K562 (cell line): ENCODE measurements around the gene PBXIP1. TPM values are rescaled to one million over a fixed set of nuclear protein-coding genes. Genes with fewer than 3 reads are reported as not detected.

Experiments used
- ATAC-seq: fragments of 200-7000 bp; cut with Tn5 transposase; 3 replicates; pipeline ENCODE4 v1.9.1; 2020; ENCODE audit warnings: moderate library complexity
- BruUV-seq: library from RNA; stranded (reverse); fragments of 400-500 nt; replicated peaks from 2 replicates; lab custom pipeline; 2021; lab: Mats Ljungman, UMichigan
- CTCF ChIA-PET: fragments of 300-600 bp; formaldehyde crosslinking; extraction: SDS; loops from one replicate; lab custom pipeline; 2021; ENCODE audit warnings: low intra/inter-chr PET ratio; lab: Yijun Ruan, JAX
- POLR2A ChIA-PET: fragments of 300-600, 350-650 bp; sonication (Branson Sonifier 250); formaldehyde crosslinking; extraction: SDS; loops from one replicate; lab custom pipeline; 2021; ENCODE audit warnings: antibody characterized with exemption, inconsistent platforms; lab: Yijun Ruan, JAX
- DNase-seq, 4 experiments: peaks; one replicate each; pipeline versions ENCODE4 v3.0.0 to v3.0.0-alpha.2; 2011 to 2018; ENCODE audit warnings: low spot score in 3 of 4, mixed read lengths in 3 of 4; ENCODE audit errors: extremely low read depth in 1 of 4
- FAIRE-seq: peaks from 2 replicates; lab custom pipeline; 2011; peaks lifted over from hg19 to GRCh38; lab: Jason Lieb, UNC
- H2AFZ ChIP-seq: 2 replicates; pipeline ENCODE4 v1.6.0; 2011; ENCODE audit warnings: low read depth, low read length, control low read depth, inconsistent platforms
- H3K27ac ChIP-seq: fragments of 200-600 bp; 3 replicates; pipeline ENCODE4 v1.8.0; 2011; ENCODE audit warnings: low read depth, mild to moderate bottlenecking, control low read depth, inconsistent platforms, low read length, moderate library complexity, mixed read lengths; ENCODE audit errors: extremely low read depth
- H3K27me3 ChIP-seq, 2 experiments: fragments of 300-600 bp in 1 of 2; 2 replicates in 1 of 2; 3 replicates in 1 of 2; pipeline versions ENCODE4 v1.6.0 to v1.8.0; 2011; ENCODE audit warnings: inconsistent platforms in 2 of 2, low read length in 2 of 2, mild to moderate bottlenecking in 1 of 2, mixed read lengths in 1 of 2, moderate library complexity in 1 of 2; ENCODE audit not compliant: control insufficient read depth in 2 of 2, insufficient read depth in 2 of 2
- H3K36me3 ChIP-seq: fragments of 300-600 bp; 3 replicates; pipeline ENCODE4 v1.8.0; 2011; ENCODE audit warnings: mild to moderate bottlenecking, low read length, inconsistent platforms; ENCODE audit not compliant: control insufficient read depth, insufficient read depth
- H3K4me1 ChIP-seq, 2 experiments: fragments of 200-600 bp in 1 of 2; replicated peaks in 1 of 2; 2 replicates in 1 of 2; 3 replicates in 1 of 2; pipeline versions ENCODE4 v1.5.1 to v1.8.0; 2011; ENCODE audit warnings: inconsistent platforms in 2 of 2, low read length in 2 of 2, mild to moderate bottlenecking in 1 of 2, mixed read lengths in 1 of 2, moderate library complexity in 1 of 2; ENCODE audit not compliant: control insufficient read depth in 2 of 2, insufficient read depth in 2 of 2
- H3K4me2 ChIP-seq: 2 replicates; pipeline ENCODE4 v1.6.1; 2011; ENCODE audit warnings: low read length, control low read depth, inconsistent platforms, mixed read lengths; ENCODE audit not compliant: insufficient read depth
- H3K4me3 ChIP-seq: fragments of 200-600 bp; sonication (generic), shearing (Covaris generic); 2 replicates; pipeline ENCODE4 v1.5.1; 2016; ENCODE audit warnings: control low read depth, inconsistent platforms
- H3K79me2 ChIP-seq: fragments of 200-600 bp; 3 replicates; pipeline ENCODE4 v1.8.0; 2011; ENCODE audit warnings: low read length, inconsistent platforms; ENCODE audit not compliant: control insufficient read depth, insufficient read depth
- H3K9ac ChIP-seq, 2 experiments: 2 replicates each; pipeline versions ENCODE4 v1.6.0 to v1.6.1; 2011; ENCODE audit warnings: low read depth in 2 of 2, low read length in 2 of 2, control low read depth in 1 of 2, inconsistent platforms in 1 of 2, mild to moderate bottlenecking in 1 of 2, mixed read lengths in 1 of 2; ENCODE audit not compliant: insufficient read depth in 1 of 2
- H3K9me1 ChIP-seq: one replicate; pipeline ENCODE4 v1.6.0; 2011; ENCODE audit warnings: inconsistent platforms, mild to moderate bottlenecking, low read length, moderate library complexity; ENCODE audit not compliant: control insufficient read depth, insufficient read depth
- H3K9me3 ChIP-seq: replicated peaks from 2 replicates; pipeline ENCODE4 v1.5.1; 2011; ENCODE audit warnings: low read depth, low read length, inconsistent platforms; ENCODE audit not compliant: control insufficient read depth, insufficient read depth
- H4K20me1 ChIP-seq: replicated peaks from 2 replicates; pipeline ENCODE4 v1.6.1; 2011; ENCODE audit warnings: low read length, inconsistent platforms, mixed read lengths; ENCODE audit not compliant: control insufficient read depth, insufficient read depth
- CREM ChIP-seq: IDR thresholded peaks from 2 replicates; pipeline ENCODE4 v1.6.1; 2014; ENCODE audit warnings: antibody characterized with exemption, low read depth
- EGR1 ChIP-seq: fragments of 450-650 bp; conservative IDR thresholded peaks from 2 replicates; pipeline ENCODE4 v1.6.1; 2017; ENCODE audit warnings: mild to moderate bottlenecking
- GTF3C2 ChIP-seq: IDR thresholded peaks from 3 replicates; pipeline ENCODE4 v1.6.1; 2011; ENCODE audit warnings: borderline replicate concordance, mild to moderate bottlenecking, moderate library complexity; ENCODE audit not compliant: insufficient read length; ENCODE audit errors: extremely low read depth
- NFRKB ChIP-seq: fragments of 450-650 bp; IDR thresholded peaks from 2 replicates; pipeline ENCODE4 v1.6.1; 2016; ENCODE audit warnings: low read depth
- PREB ChIP-seq: sonication (generic); formaldehyde crosslinking; IDR thresholded peaks from 2 replicates; pipeline ENCODE4 v1.8.1; 2023; ENCODE audit warnings: mild to moderate bottlenecking, missing genetic modification reagents
- ZNF384 ChIP-seq: IDR thresholded peaks from 2 replicates; pipeline ENCODE4 v1.6.1; 2012; ENCODE audit warnings: low read depth, low read length, improper control_type of control experiment
- ZNF609 ChIP-seq: sonication (generic); formaldehyde crosslinking; IDR thresholded peaks from 2 replicates; pipeline ENCODE4 v1.8.1; 2023; ENCODE audit warnings: missing genetic modification reagents, mild to moderate bottlenecking, borderline replicate concordance
- ZNF740 ChIP-seq, 3 experiments: fragments of 200-800 bp in 1 of 3; sonication (Bioruptor generic) in 1 of 3; sonication (generic) in 1 of 3; formaldehyde crosslinking in 1 of 3; IDR thresholded peaks; 2 replicates each; pipeline versions ENCODE4 v1.6.1 to v1.8.0; 2016 to 2022; ENCODE audit warnings: mild to moderate bottlenecking in 2 of 3, missing compliant biosample characterization in 2 of 3, missing genetic modification characterization in 2 of 3, missing genetic modification reagents in 1 of 3
- WGBS: fragments of 100-300 bp; shearing (Covaris generic); methylation state at CpG from one replicate; pipeline ENCODE4 v1.1.6; 2016; ENCODE audit warnings: low coverage, mixed read lengths; ENCODE audit not compliant: insufficient coverage; ENCODE audit errors: missing lambda C conversion rate; 5-methylcytosine and 5-hydroxymethylcytosine counted together
- in situ Hi-C: fragments of 300-500 bp; cut with MboI; formaldehyde crosslinking; loops from 4 replicates; pipeline ENCODE4 v1.15.0; 2018; ENCODE audit warnings: inconsistent platforms, mixed read lengths
- intact Hi-C: fragments of 100-400 bp; cut with micrococcal nuclease; formaldehyde crosslinking; loops from 2 replicates; pipeline ENCODE4 v1.14.2; 2022
- polyA plus RNA-seq, 8 experiments: library from polyadenylated mRNA; depleted of rRNA in 4 of 8; stranded (reverse) in 5 of 8; unstranded in 3 of 8; fragments of >200 nt; fragmentation: Nextera tagmentation in 2 of 8; fragmentation: Illumina TruSeq in 1 of 8; extraction: Ambion mirVana in 2 of 8; extraction: Trizol in 1 of 8; gene quantifications; 2 replicates each; pipeline versions ENCODE4 v1.2.1 to v1.2.3, GENCODE V29; 2011 to 2014; ENCODE audit warnings: inconsistent platforms in 1 of 8, missing spikeins in 1 of 8
- total RNA-seq, 7 experiments: library from RNA; depleted of rRNA in 6 of 7; stranded (reverse); fragments of >200 nt in 6 of 7; fragmentation: Illumina TruSeq in 2 of 7; extraction: Trizol in 2 of 7; gene quantifications; 2 replicates each; pipeline versions ENCODE4 v1.2.1 to v1.2.3, GENCODE V29; 2011 to 2021; ENCODE audit warnings: low replicate concordance in 1 of 7

The PBXIP1 gene
- total and polyA plus RNA-seq, 9 of the 15 experiments (the other 6 are each of a cell fraction or from before 2014, with no cell fraction given): 0.13 to 8.3 (median 5.8) TPM

- H3K27me3 ChIP-seq: no peaks in the 10 kb centered on the region; a peak in 1 of 5 replicates
- FAIRE-seq (peak; percentile 59), ATAC-seq (no peak), DNase-seq (peak in 1 of 4 experiments; percentile 55)
- POLR2A ChIA-PET: interaction anchor here (0.6 to 8.3 kb wide), 8 partner anchors 10 to 72 kb away, joined by 4 to 80 read pairs (median 14); partner anchors contain the start of genes FLAD1, LENEP, PBXIP1 and PYGO2
- H3K4me3 ChIP-seq: peak overlapping the region; percentile 66
- peak overlapping the region; percentile 99 for H3K27ac ChIP-seq
- no peaks in the 10 kb centered on the region for H3K9me1 ChIP-seq
- WGBS: 6% methylated on average over 17 of the region's 18 CpGs
- peak overlapping the region; percentile 82 to 97; a peak in 3 of 4 replicates for H3K9ac ChIP-seq
- BruUV-seq: TSS peak; percentile 42
- no peaks in the 10 kb centered on the region for H3K9me3 ChIP-seq
- CTCF ChIA-PET: no interaction called here
- peak overlapping the region; percentile 96 for H3K4me2 ChIP-seq
- H3K4me1 ChIP-seq: peaks cover 47 to 53% of the 10 kb centered on the region in 2 experiments
- peaks cover 72% of the 10 kb centered on the region for H3K79me2 ChIP-seq
- peak overlapping the region; percentile 22; the same call in 1 of the 2 replicates for H2AFZ ChIP-seq
- H4K20me1 ChIP-seq: no peaks in the 10 kb centered on the region
- in situ Hi-C loops (no loop called here), intact Hi-C loops (loop anchor here (5.0 kb wide), 1 partner anchor 90 kb away; the partner anchor contains the start of gene EFNA4)
- H3K36me3 ChIP-seq: peaks cover 37% of the 10 kb centered on the region
- no peak for TF ChIP-seq ZNF740 (CRISPR knock-in tag; IDR thresholded peaks at IDR 0.05)
- 0 out of 4 replicates have a peak, but pooled peaks of 1 of the 2 experiments have one; percentile 18 for TF ChIP-seq ZNF740 (tag; IDR thresholded peaks at IDR 0.05)
- TF ChIP-seq ZNF609 (CRISPR knock-in tag): 0 out of 2 replicates have a peak, but pooled peaks have one; percentile 73
- TF ChIP-seq EGR1: peak; percentile 49; the same call in 1 of the 2 replicates
- peak; percentile 17 for TF ChIP-seq GTF3C2
- TF ChIP-seq PREB (CRISPR knock-in tag): no peak
- TF ChIP-seq CREM: peak; percentile 6; the same call in 1 of the 2 replicates
- peak; percentile 77 for TF ChIP-seq NFRKB
- 0 out of 2 replicates have a peak, but pooled peaks have one; percentile 8 for TF ChIP-seq ZNF384
Observed at GRCh38 chr1:154972517-154973343, 16.8 kb upstream of the PBXIP1 start.
